ENCODE results near the gene SPSB3. TPM values are rescaled to one million over a fixed set of nuclear protein-coding genes. Genes with fewer than 3 reads are reported as not detected.
"Not testable (repeated sequence)": the region's sequence is repeated elsewhere in the genome, so short reads cannot be mapped to it uniquely, and the experiment has no call there.

Gene SPSB3
- polyA plus RNA-seq, 1 experiment: 36.5 TPM

- POLR2A ChIA-PET: no interaction called here
- TF ChIP-seq CTCF (IDR thresholded peaks at IDR 0.05; ENCODE audit: insufficient read depth, low read depth, low read length): no peak
- Histone ChIP-seq H3K36me3 (ENCODE audit: control insufficient read depth, insufficient read depth, low read length) (peaks cover 10% of the 10 kb centered on the region), H3K4me3 (ENCODE audit: low read depth, low read length) (no peak overlapping the region), H3K27me3 (ENCODE audit: control insufficient read depth, insufficient read depth, low read length) (no peaks in the 10 kb centered on the region)
- CTCF ChIA-PET: no interaction called here
- no peak for DNase-seq (ENCODE audit: low read depth)
Measured at GRCh38 chr16:1808691-1809090, 26.3 kb upstream of the SPSB3 start.

GRCh38 chr16:1807626-1808025 lies 25.3 kb upstream of the SPSB3 start:
- TF ChIP-seq CTCF (IDR thresholded peaks at IDR 0.05; ENCODE audit: insufficient read depth, low read depth, low read length): no peak
- ChIA-PET POLR2A (no interaction called here), CTCF (interaction anchor here (0.9 kb wide), 1 partner anchor 25 kb away, joined by 4 read pairs; the partner anchor contains the start of genes NUBP2 and SPSB3)
- Histone ChIP-seq H3K36me3 (ENCODE audit: control insufficient read depth, insufficient read depth, low read length) (peaks cover 9% of the 10 kb centered on the region), H3K27me3 (ENCODE audit: control insufficient read depth, insufficient read depth, low read length) (no peaks in the 10 kb centered on the region), H3K4me3 (ENCODE audit: low read depth, low read length) (no peak overlapping the region)
- DNase-seq (ENCODE audit: low read depth): no peak

GRCh38 chr16:1800701-1801100 lies 18.3 kb upstream of the SPSB3 start:
- no peak for DNase-seq (ENCODE audit: low read depth)
- Histone ChIP-seq H3K36me3 (ENCODE audit: control insufficient read depth, insufficient read depth, low read length) (no peaks in the 10 kb centered on the region; the same call in 1 of the 2 replicates), H3K4me3 (ENCODE audit: low read depth, low read length) (no peak overlapping the region), H3K27me3 (ENCODE audit: control insufficient read depth, insufficient read depth, low read length) (no peaks in the 10 kb centered on the region)
- ChIA-PET POLR2A (no interaction called here), CTCF (no interaction called here)
- no peak for TF ChIP-seq CTCF (IDR thresholded peaks at IDR 0.05; ENCODE audit: insufficient read depth, low read depth, low read length)

- H3K36me3 ChIP-seq (ENCODE audit: control insufficient read depth, insufficient read depth, low read length); CTCF ChIA-PET; POLR2A ChIA-PET; DNase-seq (ENCODE audit: low read depth); H3K27me3 ChIP-seq (ENCODE audit: control insufficient read depth, insufficient read depth, low read length); H3K4me3 ChIP-seq (ENCODE audit: low read depth, low read length): not testable (repeated sequence)
Measured at GRCh38 chr16:1799263-1799662, 16.9 kb upstream of the SPSB3 start.

GRCh38 chr16:1794908-1795666 lies 12.7 kb upstream of the SPSB3 start:
- peaks cover under 1% of the 10 kb centered on the region; the same call in 1 of the 2 replicates for H3K36me3 ChIP-seq (ENCODE audit: control insufficient read depth, insufficient read depth, low read length)
- ChIA-PET POLR2A (no interaction called here), CTCF (no interaction called here)
- H3K4me3 ChIP-seq (ENCODE audit: low read depth, low read length): no peak overlapping the region
- DNase-seq (ENCODE audit: low read depth): no peak
- no peak for TF ChIP-seq CTCF (IDR thresholded peaks at IDR 0.05; ENCODE audit: insufficient read depth, low read depth, low read length)
- H3K27me3 ChIP-seq (ENCODE audit: control insufficient read depth, insufficient read depth, low read length): no peaks in the 10 kb centered on the region

Data from BJ (cell line).